HepG2 (cell line): Measurements from ENCODE around the gene NGEF. TPM values are rescaled to one million over a fixed set of nuclear protein-coding genes. Genes with fewer than 3 reads are reported as not detected.

Experiments used
- CEBPB ChIP-seq: IDR thresholded peaks from 2 replicates; pipeline ENCODE4 v1.6.1; 2011; ENCODE audit warnings: low read depth, low read length, improper control_type of control experiment, borderline replicate concordance
- GPN1 ChIP-seq: sonication (generic); formaldehyde crosslinking; IDR thresholded peaks from 2 replicates; pipeline ENCODE4 v1.5.1; 2020; ENCODE audit warnings: missing genetic modification reagents, borderline replicate concordance
- KDM5A ChIP-seq: fragments of 200-600 bp; sonication (generic); IDR thresholded peaks from 2 replicates; pipeline ENCODE4 v1.7.0; 2018; ENCODE audit warnings: antibody characterized with exemption, mild to moderate bottlenecking, low read length, borderline replicate concordance
- NAIF1 ChIP-seq: sonication (generic); formaldehyde crosslinking; IDR thresholded peaks from 2 replicates; pipeline ENCODE4 v1.5.0; 2020; ENCODE audit warnings: mild to moderate bottlenecking, missing genetic modification reagents, borderline replicate concordance
- NFATC3 ChIP-seq: sonication (generic); formaldehyde crosslinking; IDR thresholded peaks from 2 replicates; pipeline ENCODE4 v1.5.1; 2020; ENCODE audit warnings: mild to moderate bottlenecking, missing genetic modification reagents
- NPAS2 ChIP-seq: sonication (generic); formaldehyde crosslinking; IDR thresholded peaks from 2 replicates; pipeline ENCODE4 v1.8.0; 2022; ENCODE audit warnings: mild to moderate bottlenecking, missing genetic modification reagents, borderline replicate concordance
- ONECUT2 ChIP-seq: sonication (generic); formaldehyde crosslinking; IDR thresholded peaks from 2 replicates; pipeline ENCODE4 v1.4.0; 2020; ENCODE audit warnings: missing genetic modification reagents
- SALL2 ChIP-seq: sonication (generic); formaldehyde crosslinking; IDR thresholded peaks from 2 replicates; pipeline ENCODE4 v1.8.1; 2023; ENCODE audit warnings: mild to moderate bottlenecking, missing genetic modification reagents, inconsistent platforms
- SCMH1 ChIP-seq: sonication (generic); formaldehyde crosslinking; IDR thresholded peaks from 2 replicates; pipeline ENCODE4 v1.9.0; 2021; ENCODE audit warnings: missing genetic modification reagents, mild to moderate bottlenecking, borderline replicate concordance
- TOPORS ChIP-seq: sonication (generic); formaldehyde crosslinking; IDR thresholded peaks from 2 replicates; pipeline ENCODE4 v1.8.0; 2023; ENCODE audit warnings: mild to moderate bottlenecking, missing genetic modification reagents
- ZNF121 ChIP-seq: sonication (generic); formaldehyde crosslinking; IDR thresholded peaks from 2 replicates; pipeline ENCODE4 v1.5.0; 2020; ENCODE audit warnings: mild to moderate bottlenecking, missing genetic modification reagents
- ZNF232 ChIP-seq: sonication (generic); formaldehyde crosslinking; IDR thresholded peaks from 2 replicates; pipeline ENCODE4 v1.4.0; 2020; ENCODE audit warnings: missing genetic modification reagents, borderline replicate concordance
- ZNF296 ChIP-seq: sonication (generic); formaldehyde crosslinking; conservative IDR thresholded peaks from 2 replicates; pipeline ENCODE4 v1.5.0; 2020; ENCODE audit warnings: mild to moderate bottlenecking, missing genetic modification reagents
- ZNF317 ChIP-seq: sonication (generic); formaldehyde crosslinking; IDR thresholded peaks from 2 replicates; pipeline ENCODE4 v1.5.0; 2020; ENCODE audit warnings: mild to moderate bottlenecking, missing genetic modification reagents
- ZNF460 ChIP-seq: sonication (generic); formaldehyde crosslinking; IDR thresholded peaks from 2 replicates; pipeline ENCODE4 v1.5.1; 2020; ENCODE audit warnings: missing genetic modification reagents, mild to moderate bottlenecking, borderline replicate concordance
- ZNF564 ChIP-seq: sonication (generic); formaldehyde crosslinking; IDR thresholded peaks from 2 replicates; pipeline ENCODE4 v1.8.1; 2023; ENCODE audit warnings: mild to moderate bottlenecking, missing genetic modification reagents
- ZNF768 ChIP-seq: sonication (generic); formaldehyde crosslinking; IDR thresholded peaks from 2 replicates; pipeline ENCODE4 v1.4.0; 2020; ENCODE audit warnings: missing genetic modification reagents
- polyA plus RNA-seq, 8 experiments: library from polyadenylated mRNA; depleted of rRNA in 3 of 8; stranded (reverse) in 7 of 8; unstranded in 1 of 8; fragments of >200 nt; fragmentation: Illumina TruSeq in 4 of 8; extraction: Trizol in 4 of 8; gene quantifications; 2 replicates each; pipeline versions ENCODE4 v1.2.1 to v1.2.3, GENCODE V29; 2011 to 2016; ENCODE audit warnings: low read depth in 4 of 8, missing spikeins in 1 of 8, mixed read lengths in 1 of 8; ENCODE audit not compliant: insufficient read depth in 1 of 8
- total RNA-seq, 5 experiments: library from RNA; depleted of rRNA; stranded (reverse); fragments of >200 nt; fragmentation: Illumina TruSeq; extraction: Trizol; gene quantifications; 2 replicates each; pipeline ENCODE4 v1.2.3, GENCODE V29; 2016; ENCODE audit warnings: low read depth in 1 of 5
- TF ChIP-seq, protein P1 (sequence below): sonication (generic); formaldehyde crosslinking; IDR thresholded peaks from 2 replicates; pipeline ENCODE4 v1.4.0; 2020; ENCODE audit warnings: missing genetic modification reagents
- TF ChIP-seq, protein P2 (sequence below): sonication (generic); formaldehyde crosslinking; IDR thresholded peaks from 2 replicates; pipeline ENCODE4 v1.9.0; 2021; ENCODE audit warnings: missing genetic modification reagents, mild to moderate bottlenecking, borderline replicate concordance
- TF ChIP-seq, protein P3 (sequence below): sonication (generic); formaldehyde crosslinking; IDR thresholded peaks from 2 replicates; pipeline ENCODE4 v1.4.0; 2020; ENCODE audit warnings: missing genetic modification reagents
- TF ChIP-seq, protein P4 (sequence below): sonication (generic); IDR thresholded peaks from 2 replicates; pipeline ENCODE4 v1.6.1; 2016; ENCODE audit warnings: low read depth, borderline replicate concordance

Gene NGEF
- total and polyA plus RNA-seq, 2 of the 13 experiments (the other 11 are each of a cell fraction or from before 2014, with no cell fraction given) = 14.4 to 36.9 TPM

DNA sequence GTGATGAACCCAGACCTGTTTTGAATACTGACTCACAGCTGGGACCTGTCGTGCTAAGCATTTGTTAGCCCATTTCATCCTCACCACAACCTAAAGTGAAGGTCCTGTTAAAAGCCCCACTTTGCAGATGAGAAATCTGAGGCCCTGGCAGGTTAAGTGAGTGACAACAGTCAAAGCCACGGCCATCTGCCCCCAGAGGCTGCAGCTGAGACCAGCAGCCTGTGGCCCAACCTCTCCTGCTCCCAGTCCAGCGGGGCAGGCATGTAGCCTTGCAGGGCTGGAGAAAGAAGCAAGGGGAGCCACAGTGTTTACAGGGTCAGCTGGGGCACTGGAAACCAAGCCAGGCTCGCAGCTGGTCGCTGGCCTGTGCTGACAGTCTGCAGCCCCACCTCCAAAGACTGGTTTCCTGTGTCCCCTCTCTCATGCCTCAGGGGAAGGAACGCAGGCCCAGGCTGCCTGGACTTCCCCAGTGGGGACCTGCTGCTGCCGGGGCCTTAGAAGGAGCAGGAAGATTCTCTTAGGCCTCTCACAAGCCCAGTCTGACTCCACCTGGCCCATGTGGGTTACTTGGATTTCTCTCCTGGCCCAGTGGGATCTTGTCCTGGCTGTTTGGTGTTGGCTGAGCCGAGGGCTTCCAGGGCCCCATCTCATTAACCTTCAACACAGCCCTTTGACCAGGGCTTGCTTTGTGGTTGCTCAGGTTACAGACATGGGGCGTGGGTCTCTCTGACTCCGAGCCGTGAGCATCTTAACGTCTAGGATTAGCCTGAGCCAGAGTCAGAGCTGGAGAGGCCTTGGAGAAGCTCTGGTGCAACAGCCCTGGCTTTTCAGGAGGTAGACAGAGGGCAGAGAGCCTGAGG is 48.8 kb upstream of the NGEF start (continued):
- TF ChIP-seq KDM5A (no peak; the same call in 1 of the 2 replicates), SCMH1 (CRISPR knock-in tag) (no peak), SALL2 (peak; percentile 64; the same call in 1 of the 2 replicates), ZNF232 (CRISPR knock-in tag) (peak; percentile 65; the same call in 1 of the 2 replicates), ZNF121 (CRISPR knock-in tag) (peak; percentile 82; the same call in 1 of the 2 replicates), ZNF460 (CRISPR knock-in tag) (no peak), CEBPB (no peak; the same call in 1 of the 2 replicates), ZNF768 (peak; percentile 53; the same call in 1 of the 2 replicates), ZNF564 (CRISPR knock-in tag) (peak; percentile 35; the same call in 1 of the 2 replicates), GPN1 (CRISPR knock-in tag) (no peak), NAIF1 (CRISPR knock-in tag) (no peak), NFATC3 (CRISPR knock-in tag) (no peak; the same call in 1 of the 2 replicates), ZNF296 (CRISPR knock-in tag) (no peak), TOPORS (CRISPR knock-in tag) (peak; percentile 69; the same call in 1 of the 2 replicates), NPAS2 (no peak), ONECUT2 (CRISPR knock-in tag) (no peak), ZNF317 (CRISPR knock-in tag) (peak; percentile 88)
- TF ChIP-seq, protein P1, sequence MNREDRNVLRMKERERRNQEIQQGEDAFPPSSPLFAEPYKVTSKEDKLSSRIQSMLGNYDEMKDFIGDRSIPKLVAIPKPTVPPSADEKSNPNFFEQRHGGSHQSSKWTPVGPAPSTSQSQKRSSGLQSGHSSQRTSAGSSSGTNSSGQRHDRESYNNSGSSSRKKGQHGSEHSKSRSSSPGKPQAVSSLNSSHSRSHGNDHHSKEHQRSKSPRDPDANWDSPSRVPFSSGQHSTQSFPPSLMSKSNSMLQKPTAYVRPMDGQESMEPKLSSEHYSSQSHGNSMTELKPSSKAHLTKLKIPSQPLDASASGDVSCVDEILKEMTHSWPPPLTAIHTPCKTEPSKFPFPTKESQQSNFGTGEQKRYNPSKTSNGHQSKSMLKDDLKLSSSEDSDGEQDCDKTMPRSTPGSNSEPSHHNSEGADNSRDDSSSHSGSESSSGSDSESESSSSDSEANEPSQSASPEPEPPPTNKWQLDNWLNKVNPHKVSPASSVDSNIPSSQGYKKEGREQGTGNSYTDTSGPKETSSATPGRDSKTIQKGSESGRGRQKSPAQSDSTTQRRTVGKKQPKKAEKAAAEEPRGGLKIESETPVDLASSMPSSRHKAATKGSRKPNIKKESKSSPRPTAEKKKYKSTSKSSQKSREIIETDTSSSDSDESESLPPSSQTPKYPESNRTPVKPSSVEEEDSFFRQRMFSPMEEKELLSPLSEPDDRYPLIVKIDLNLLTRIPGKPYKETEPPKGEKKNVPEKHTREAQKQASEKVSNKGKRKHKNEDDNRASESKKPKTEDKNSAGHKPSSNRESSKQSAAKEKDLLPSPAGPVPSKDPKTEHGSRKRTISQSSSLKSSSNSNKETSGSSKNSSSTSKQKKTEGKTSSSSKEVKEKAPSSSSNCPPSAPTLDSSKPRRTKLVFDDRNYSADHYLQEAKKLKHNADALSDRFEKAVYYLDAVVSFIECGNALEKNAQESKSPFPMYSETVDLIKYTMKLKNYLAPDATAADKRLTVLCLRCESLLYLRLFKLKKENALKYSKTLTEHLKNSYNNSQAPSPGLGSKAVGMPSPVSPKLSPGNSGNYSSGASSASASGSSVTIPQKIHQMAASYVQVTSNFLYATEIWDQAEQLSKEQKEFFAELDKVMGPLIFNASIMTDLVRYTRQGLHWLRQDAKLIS = no peak
- TF ChIP-seq, protein P2, sequence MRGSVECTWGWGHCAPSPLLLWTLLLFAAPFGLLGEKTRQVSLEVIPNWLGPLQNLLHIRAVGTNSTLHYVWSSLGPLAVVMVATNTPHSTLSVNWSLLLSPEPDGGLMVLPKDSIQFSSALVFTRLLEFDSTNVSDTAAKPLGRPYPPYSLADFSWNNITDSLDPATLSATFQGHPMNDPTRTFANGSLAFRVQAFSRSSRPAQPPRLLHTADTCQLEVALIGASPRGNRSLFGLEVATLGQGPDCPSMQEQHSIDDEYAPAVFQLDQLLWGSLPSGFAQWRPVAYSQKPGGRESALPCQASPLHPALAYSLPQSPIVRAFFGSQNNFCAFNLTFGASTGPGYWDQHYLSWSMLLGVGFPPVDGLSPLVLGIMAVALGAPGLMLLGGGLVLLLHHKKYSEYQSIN = no peak
- TF ChIP-seq, protein P3, sequence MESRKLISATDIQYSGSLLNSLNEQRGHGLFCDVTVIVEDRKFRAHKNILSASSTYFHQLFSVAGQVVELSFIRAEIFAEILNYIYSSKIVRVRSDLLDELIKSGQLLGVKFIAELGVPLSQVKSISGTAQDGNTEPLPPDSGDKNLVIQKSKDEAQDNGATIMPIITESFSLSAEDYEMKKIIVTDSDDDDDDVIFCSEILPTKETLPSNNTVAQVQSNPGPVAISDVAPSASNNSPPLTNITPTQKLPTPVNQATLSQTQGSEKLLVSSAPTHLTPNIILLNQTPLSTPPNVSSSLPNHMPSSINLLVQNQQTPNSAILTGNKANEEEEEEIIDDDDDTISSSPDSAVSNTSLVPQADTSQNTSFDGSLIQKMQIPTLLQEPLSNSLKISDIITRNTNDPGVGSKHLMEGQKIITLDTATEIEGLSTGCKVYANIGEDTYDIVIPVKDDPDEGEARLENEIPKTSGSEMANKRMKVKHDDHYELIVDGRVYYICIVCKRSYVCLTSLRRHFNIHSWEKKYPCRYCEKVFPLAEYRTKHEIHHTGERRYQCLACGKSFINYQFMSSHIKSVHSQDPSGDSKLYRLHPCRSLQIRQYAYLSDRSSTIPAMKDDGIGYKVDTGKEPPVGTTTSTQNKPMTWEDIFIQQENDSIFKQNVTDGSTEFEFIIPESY (CRISPR knock-in tag) = 0 out of 2 replicates have a peak, but pooled peaks have one; percentile 24
- TF ChIP-seq, protein P4, sequence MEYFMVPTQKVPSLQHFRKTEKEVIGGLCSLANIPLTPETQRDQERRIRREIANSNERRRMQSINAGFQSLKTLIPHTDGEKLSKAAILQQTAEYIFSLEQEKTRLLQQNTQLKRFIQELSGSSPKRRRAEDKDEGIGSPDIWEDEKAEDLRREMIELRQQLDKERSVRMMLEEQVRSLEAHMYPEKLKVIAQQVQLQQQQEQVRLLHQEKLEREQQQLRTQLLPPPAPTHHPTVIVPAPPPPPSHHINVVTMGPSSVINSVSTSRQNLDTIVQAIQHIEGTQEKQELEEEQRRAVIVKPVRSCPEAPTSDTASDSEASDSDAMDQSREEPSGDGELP = peak; percentile 100
